Thymus (tissue), 11 donors: ENCODE data around the gene ADAMTS5. TPM values are rescaled to one million over a fixed set of nuclear protein-coding genes. Genes with fewer than 3 reads are reported as not detected.
A peak's percentile ranks its signal among the peaks of the same experiment; 100 is the strongest.

Experiments
- DNase-seq, 9 donors: peaks; one replicate each; pipeline ENCODE4 v3.0.0-alpha.2; 2013; ENCODE audit warnings: low spot score in 9 of 9, low read depth in 6 of 9, missing footprints in 1 of 9
- H3K27ac ChIP-seq, 2 donors: one replicate each; pipeline ENCODE4 v1.5.1; 2013; ENCODE audit warnings: control low read depth in 1 of 2, low read depth in 1 of 2, low read length in 1 of 2, mild to moderate bottlenecking in 1 of 2, moderate library complexity in 1 of 2
- H3K27me3 ChIP-seq, 2 donors: one replicate each; pipeline ENCODE4 v1.5.1; 2013; ENCODE audit warnings: low read length in 1 of 2; ENCODE audit not compliant: control insufficient read depth in 2 of 2, insufficient read depth in 1 of 2
- H3K36me3 ChIP-seq, 2 donors: one replicate each; pipeline ENCODE4 v1.5.1; 2013; ENCODE audit warnings: low read length in 1 of 2, mild to moderate bottlenecking in 1 of 2, moderate library complexity in 1 of 2; ENCODE audit not compliant: control insufficient read depth in 2 of 2, insufficient read depth in 2 of 2
- H3K4me1 ChIP-seq, 2 donors: one replicate each; pipeline ENCODE4 v1.5.1; 2013; ENCODE audit warnings: low read length in 2 of 2; ENCODE audit not compliant: control insufficient read depth in 2 of 2, insufficient read depth in 2 of 2
- H3K4me3 ChIP-seq, 2 donors: one replicate each; pipeline ENCODE4 v1.5.1; 2013; ENCODE audit warnings: low read length in 2 of 2, control low read depth in 1 of 2, mild to moderate bottlenecking in 1 of 2
- H3K9me3 ChIP-seq, 2 donors: one replicate each; pipeline ENCODE4 v1.5.1; 2013; ENCODE audit warnings: low read length in 1 of 2, mild to moderate bottlenecking in 1 of 2; ENCODE audit not compliant: control insufficient read depth in 2 of 2, insufficient read depth in 1 of 2
- WGBS: extraction: QIAGEN DNeasy Blood & Tissue Kit; methylation state at CpG from one replicate; pipeline ENCODE4 v1.1.7; 2013; 5-methylcytosine and 5-hydroxymethylcytosine counted together
- polyA plus RNA-seq: library from polyadenylated mRNA; stranded (reverse); fragments of 200-250 nt; gene quantifications from one replicate; pipeline ENCODE4 v1.2.3, GENCODE V29; 2013
- total RNA-seq: library from RNA; stranded (reverse); fragments of 120-200 nt; gene quantifications from one replicate; pipeline ENCODE4 v1.2.4, GENCODE V29; 2013
- donor health status: healthy.

The ADAMTS5 gene
- total and polyA plus RNA-seq, 2 donors: 0.52 to 0.75 TPM

GRCh38 chr21:26966649-26967061 is 233 bp downstream of the ADAMTS5 start:
- Histone ChIP-seq H3K27ac (peak overlapping the region in 1 of 2 donors; percentile 2), H3K36me3 (no peaks in the 10 kb centered on the region), H3K27me3 (peaks cover 39 to 42% of the 10 kb centered on the region in 2 donors), H3K9me3 (no peaks in the 10 kb centered on the region), H3K4me3 (peak overlapping the region; percentile 16 to 18), H3K4me1 (no peaks in the 10 kb centered on the region)
- no peak for DNase-seq
- 2% methylated on average over 24 of the region's 24 CpGs for WGBS

GRCh38 chr21:26965907-26966581 is 844 bp downstream of the ADAMTS5 start:
- no peaks in the 10 kb centered on the region for H3K4me1 ChIP-seq
- no peaks in the 10 kb centered on the region for H3K9me3 ChIP-seq
- peaks cover 39 to 42% of the 10 kb centered on the region in 2 donors for H3K27me3 ChIP-seq
- H3K27ac ChIP-seq: no peak overlapping the region
- H3K4me3 ChIP-seq: peak overlapping the region; percentile 11 to 18
- DNase-seq: no peak
- no peaks in the 10 kb centered on the region for H3K36me3 ChIP-seq
- 4% methylated on average over 66 of the region's 66 CpGs for WGBS

- Histone ChIP-seq H3K27me3 (peaks cover 39 to 42% of the 10 kb centered on the region in 2 donors), H3K4me1 (no peaks in the 10 kb centered on the region), H3K4me3 (peak overlapping the region in 1 of 2 donors; percentile 16), H3K9me3 (no peaks in the 10 kb centered on the region), H3K36me3 (no peaks in the 10 kb centered on the region), H3K27ac (no peak overlapping the region)
- no peak for DNase-seq
- WGBS: 19% methylated on average over 58 of the region's 58 CpGs
Measured at GRCh38 chr21:26965040-26965906, 1.6 kb downstream of the ADAMTS5 start.

GRCh38 chr21:26964170-26964778 is 2.6 kb downstream of the ADAMTS5 start:
- WGBS: 93% methylated on average over 14 of the region's 14 CpGs

GRCh38 chr21:26962621-26963181 is 4.2 kb downstream of the ADAMTS5 start:
- Histone ChIP-seq H3K27ac (no peak overlapping the region), H3K4me3 (no peak overlapping the region), H3K36me3 (no peaks in the 10 kb centered on the region), H3K4me1 (no peaks in the 10 kb centered on the region), H3K9me3 (no peaks in the 10 kb centered on the region), H3K27me3 (peaks cover 28 to 33% of the 10 kb centered on the region in 2 donors)
- no peak for DNase-seq
- WGBS: 85% methylated on average over 3 of the region's 3 CpGs

More at GRCh38 chr21:26964170-26964778, 2.6 kb downstream of the ADAMTS5 start:
- H3K9me3 ChIP-seq: no peaks in the 10 kb centered on the region
- H3K27me3 ChIP-seq: peaks cover 39 to 42% of the 10 kb centered on the region in 2 donors
- H3K36me3 ChIP-seq: no peaks in the 10 kb centered on the region
- DNase-seq: no peak
- no peak overlapping the region for H3K4me3 ChIP-seq
- H3K4me1 ChIP-seq: no peaks in the 10 kb centered on the region
- peak overlapping the region in 1 of 2 donors; percentile 12 for H3K27ac ChIP-seq

- Histone ChIP-seq H3K4me3 (no peak overlapping the region), H3K27me3 (peaks cover 18 to 23% of the 10 kb centered on the region in 2 donors), H3K9me3 (no peaks in the 10 kb centered on the region), H3K4me1 (no peaks in the 10 kb centered on the region), H3K36me3 (no peaks in the 10 kb centered on the region), H3K27ac (no peak overlapping the region)
- WGBS: 50% methylated on average over 4 of the region's 4 CpGs
- DNase-seq: no peak
Measured at GRCh38 chr21:26961698-26962097, 5.2 kb downstream of the ADAMTS5 start.

- Histone ChIP-seq H3K36me3 (no peaks in the 10 kb centered on the region), H3K9me3 (no peaks in the 10 kb centered on the region), H3K27me3 (no peaks in the 10 kb centered on the region), H3K27ac (no peak overlapping the region), H3K4me1 (no peaks in the 10 kb centered on the region), H3K4me3 (no peak overlapping the region)
- DNase-seq: no peak
- 81% methylated on average over 2 of the region's 2 CpGs for WGBS
Measured at GRCh38 chr21:26958788-26959187, 8.1 kb downstream of the ADAMTS5 start.

GRCh38 chr21:26956813-26957212 is 10.1 kb downstream of the ADAMTS5 start:
- DNase-seq: no peak
- H3K27ac ChIP-seq: no peak overlapping the region
- H3K27me3 ChIP-seq: no peaks in the 10 kb centered on the region
- 94% methylated on average over 3 of the region's 3 CpGs for WGBS
- no peaks in the 10 kb centered on the region for H3K4me1 ChIP-seq
- H3K9me3 ChIP-seq: no peaks in the 10 kb centered on the region
- H3K4me3 ChIP-seq: no peak overlapping the region
- no peaks in the 10 kb centered on the region for H3K36me3 ChIP-seq
